IPS DF 6.9 (cell line): ENCODE data around the gene IRF1.

Source experiments
- DNase-seq: peaks from one replicate; pipeline ENCODE4 v3.0.0-alpha.2; 2013; ENCODE audit warnings: low read depth, low spot score
- H3K27ac ChIP-seq: one replicate; pipeline ENCODE4 v1.5.1; 2013; ENCODE audit warnings: low read length, control low read depth
- H3K27me3 ChIP-seq: 2 replicates; pipeline ENCODE4 v1.6.1; 2013; ENCODE audit warnings: mild to moderate bottlenecking, low read length; ENCODE audit not compliant: control insufficient read depth, insufficient read depth
- H3K36me3 ChIP-seq: 2 replicates; pipeline ENCODE4 v1.6.1; 2013; ENCODE audit warnings: low read length; ENCODE audit not compliant: control insufficient read depth, insufficient read depth
- H3K4me1 ChIP-seq: 2 replicates; pipeline ENCODE4 v1.6.1; 2013; ENCODE audit warnings: low read length; ENCODE audit not compliant: control insufficient read depth, insufficient read depth
- H3K4me3 ChIP-seq: 2 replicates; pipeline ENCODE4 v1.5.1; 2013; ENCODE audit warnings: mild to moderate bottlenecking, low read length
- H3K9me3 ChIP-seq: 2 replicates; pipeline ENCODE4 v1.6.1; 2013; ENCODE audit warnings: low read length, inconsistent platforms; ENCODE audit not compliant: control insufficient read depth, insufficient read depth
- WGBS: extraction: QIAGEN DNeasy Blood & Tissue Kit; methylation state at CpG from one replicate; pipeline ENCODE4 v1.1.7; 2013; ENCODE audit warnings: mixed read lengths, missing lambda C conversion rate; ENCODE audit not compliant: insufficient read length, insufficient coverage; 5-methylcytosine and 5-hydroxymethylcytosine counted together

IRF1 gene

DNA sequence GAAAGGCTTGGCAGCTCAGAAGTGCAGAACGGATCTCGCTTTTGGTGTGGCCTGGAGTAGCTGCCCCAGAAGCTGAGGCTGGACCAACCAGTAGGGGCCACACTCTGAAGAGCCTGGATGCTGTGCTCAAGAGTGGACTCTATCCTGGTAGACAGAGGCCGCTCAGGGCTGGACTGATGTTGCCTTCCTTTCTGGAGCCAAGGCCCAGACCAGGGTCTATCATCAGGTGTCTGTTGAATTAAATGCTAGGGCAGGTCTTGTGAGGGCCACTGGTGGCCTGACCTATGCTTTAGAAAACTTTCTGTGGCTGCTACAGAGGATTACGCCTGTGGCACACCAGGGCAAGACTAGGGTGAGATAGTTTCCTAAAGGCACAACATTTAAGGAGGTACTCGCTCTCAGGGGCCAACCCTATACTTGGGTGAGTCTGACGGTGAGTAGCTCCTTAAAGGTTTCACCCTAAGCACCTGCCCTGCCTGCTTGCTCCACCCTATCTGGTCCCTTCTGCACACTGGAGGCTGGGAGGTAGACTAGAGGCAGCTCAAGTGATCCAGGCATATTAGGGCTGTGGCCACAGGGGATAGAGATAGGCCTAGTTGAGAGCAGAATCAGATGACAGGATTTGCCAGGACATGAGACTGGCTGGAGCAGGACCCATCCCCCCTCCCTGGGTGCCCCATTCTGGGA lies 9.8 kb upstream of the IRF1 start:
- Histone ChIP-seq H3K4me1 (no peaks in the 10 kb centered on the region; the same call in 1 of the 2 replicates), H3K27ac (no peak overlapping the region), H3K4me3 (no peak overlapping the region), H3K36me3 (no peaks in the 10 kb centered on the region), H3K9me3 (no peaks in the 10 kb centered on the region), H3K27me3 (no peaks in the 10 kb centered on the region)
- DNase-seq, result no peak
- WGBS, result no CpG with 5 or more reads among the region's 6 CpGs

DNA sequence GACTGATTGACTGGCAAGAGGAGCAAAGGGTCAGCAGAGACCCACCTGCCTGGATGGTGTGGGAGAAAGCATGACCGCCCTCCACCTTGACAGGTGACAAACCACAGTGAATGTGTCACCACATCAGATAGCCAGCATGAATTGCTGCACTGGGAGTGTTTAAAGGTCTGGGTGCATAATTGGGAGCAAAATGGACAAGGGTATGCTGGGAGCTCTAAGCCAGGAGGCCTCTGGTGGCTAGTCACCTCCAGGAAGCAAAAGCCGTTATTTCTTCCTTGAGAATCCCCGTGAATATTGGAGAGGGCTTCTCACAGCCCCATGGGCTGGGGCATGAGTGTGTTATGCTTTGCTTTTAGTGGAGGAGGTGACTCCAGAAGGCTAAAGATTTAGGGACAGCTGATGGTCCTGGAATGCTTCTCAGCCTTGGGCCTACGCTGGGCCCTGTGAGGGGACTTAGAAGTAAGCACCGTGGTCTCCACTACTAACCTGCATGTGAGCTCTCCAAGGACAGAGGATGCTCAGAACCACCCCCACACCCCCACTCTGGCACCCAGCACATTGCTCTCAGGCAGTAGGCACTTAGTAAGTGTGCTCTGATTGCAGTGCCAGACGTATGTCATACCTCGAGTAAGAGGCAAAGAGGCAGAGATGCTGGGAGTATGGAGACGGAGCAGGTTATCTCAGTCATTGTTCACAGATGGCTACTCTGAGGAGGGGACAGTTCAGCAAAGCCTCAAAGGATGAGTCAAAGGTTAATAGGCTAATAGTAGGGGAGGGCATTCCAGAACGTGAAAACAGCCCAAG lies 9.1 kb upstream of the IRF1 start:
- no peaks in the 10 kb centered on the region for H3K27me3 ChIP-seq
- H3K27ac ChIP-seq, result no peak overlapping the region
- H3K36me3 ChIP-seq, result no peaks in the 10 kb centered on the region
- H3K9me3 ChIP-seq, result no peaks in the 10 kb centered on the region
- no peaks in the 10 kb centered on the region; the same call in 1 of the 2 replicates for H3K4me1 ChIP-seq
- no peak overlapping the region for H3K4me3 ChIP-seq
- no peak for DNase-seq
- no CpG with 5 or more reads among the region's 9 CpGs for WGBS

DNA sequence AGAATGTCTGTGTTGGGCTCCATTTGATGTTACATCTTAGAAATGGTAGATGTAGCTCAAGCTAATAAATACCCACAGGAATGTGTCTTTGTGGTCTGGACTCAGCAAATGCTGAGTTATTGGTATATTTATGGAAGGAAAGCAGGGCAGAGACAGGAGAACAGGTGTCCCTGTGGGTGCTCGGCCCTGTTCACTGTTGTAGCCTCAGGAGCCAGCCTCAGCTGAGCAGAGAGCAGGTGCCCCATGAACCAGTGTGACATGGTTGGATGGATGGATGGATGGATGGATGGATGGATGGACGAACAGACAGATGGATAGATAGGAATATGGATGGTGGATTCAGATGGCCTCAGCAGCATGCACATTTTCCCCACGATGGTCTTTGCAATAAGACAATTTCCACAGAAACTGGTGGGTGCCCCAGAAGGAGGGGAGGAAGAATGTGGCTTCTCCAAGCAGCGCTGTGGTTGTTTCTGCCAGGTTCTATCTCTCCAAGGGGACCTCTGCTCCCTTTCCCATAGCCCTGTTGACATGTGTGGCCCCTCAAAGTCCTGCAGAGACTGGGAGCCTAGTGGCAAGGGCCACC lies 8.2 kb upstream of the IRF1 start:
- Histone ChIP-seq H3K36me3 (no peaks in the 10 kb centered on the region), H3K4me1 (no peaks in the 10 kb centered on the region; the same call in 1 of the 2 replicates), H3K4me3 (no peak overlapping the region), H3K27me3 (no peaks in the 10 kb centered on the region), H3K9me3 (no peaks in the 10 kb centered on the region), H3K27ac (no peak overlapping the region)
- WGBS, result no CpG with 5 or more reads among the region's 4 CpGs
- no peak for DNase-seq

DNA sequence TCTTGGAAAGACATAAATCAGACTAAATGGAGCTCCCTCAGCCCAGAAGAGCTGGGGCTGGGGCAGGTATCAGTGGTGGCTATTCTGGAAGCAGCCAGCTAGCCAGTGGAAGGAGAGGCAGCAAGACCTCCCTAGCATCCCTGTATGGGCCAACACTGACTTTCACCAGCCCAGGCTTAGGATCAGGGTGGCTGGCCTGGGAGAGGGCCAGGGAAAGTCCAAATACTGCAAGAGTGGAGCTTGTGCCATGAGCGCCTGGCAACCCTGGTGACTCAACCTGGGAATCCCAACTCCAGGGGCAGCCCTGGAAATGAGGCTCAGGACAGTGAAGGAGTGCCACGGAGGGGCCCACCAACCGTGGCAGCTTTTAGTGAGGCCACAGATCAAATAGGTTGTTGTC lies 7.6 kb upstream of the IRF1 start:
- Histone ChIP-seq H3K4me3 (no peak overlapping the region), H3K9me3 (no peaks in the 10 kb centered on the region), H3K27ac (no peak overlapping the region), H3K36me3 (no peaks in the 10 kb centered on the region), H3K4me1 (no peaks in the 10 kb centered on the region; the same call in 1 of the 2 replicates), H3K27me3 (no peaks in the 10 kb centered on the region)
- no peak for DNase-seq
- WGBS, result no CpG with 5 or more reads among the region's 3 CpGs

DNA sequence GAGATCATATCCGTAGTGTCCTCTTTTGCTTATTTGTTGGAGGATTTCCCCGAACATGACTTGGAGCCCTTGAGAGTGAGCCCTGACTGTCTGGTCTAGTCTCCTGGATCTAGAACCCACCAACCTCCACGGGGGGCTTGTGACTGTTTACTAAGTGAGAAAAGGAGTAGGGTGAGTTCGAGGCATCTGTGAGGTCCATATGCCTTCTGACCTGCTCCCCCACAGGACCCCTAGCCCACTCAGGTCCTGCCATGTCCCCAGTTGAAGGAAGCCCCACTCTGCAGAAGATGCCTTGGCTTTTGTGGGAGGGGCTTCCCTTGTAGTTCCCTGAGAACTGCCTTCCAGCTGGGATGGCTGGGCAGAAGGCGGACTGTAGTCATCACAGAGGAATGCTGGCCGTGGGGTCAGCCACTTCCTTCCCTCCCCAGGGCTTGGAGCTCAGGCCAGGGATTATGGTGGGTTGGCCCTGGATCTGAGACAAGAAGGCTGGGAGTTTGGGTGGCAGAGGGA lies 7.0 kb upstream of the IRF1 start:
- Histone ChIP-seq H3K9me3 (no peaks in the 10 kb centered on the region), H3K4me1 (no peaks in the 10 kb centered on the region; the same call in 1 of the 2 replicates), H3K27me3 (no peaks in the 10 kb centered on the region), H3K27ac (no peak overlapping the region), H3K36me3 (no peaks in the 10 kb centered on the region), H3K4me3 (peak overlapping the region; percentile 76; the same call in 1 of the 2 replicates)
- WGBS, result no CpG with 5 or more reads among the region's 6 CpGs
- no peak for DNase-seq

DNA sequence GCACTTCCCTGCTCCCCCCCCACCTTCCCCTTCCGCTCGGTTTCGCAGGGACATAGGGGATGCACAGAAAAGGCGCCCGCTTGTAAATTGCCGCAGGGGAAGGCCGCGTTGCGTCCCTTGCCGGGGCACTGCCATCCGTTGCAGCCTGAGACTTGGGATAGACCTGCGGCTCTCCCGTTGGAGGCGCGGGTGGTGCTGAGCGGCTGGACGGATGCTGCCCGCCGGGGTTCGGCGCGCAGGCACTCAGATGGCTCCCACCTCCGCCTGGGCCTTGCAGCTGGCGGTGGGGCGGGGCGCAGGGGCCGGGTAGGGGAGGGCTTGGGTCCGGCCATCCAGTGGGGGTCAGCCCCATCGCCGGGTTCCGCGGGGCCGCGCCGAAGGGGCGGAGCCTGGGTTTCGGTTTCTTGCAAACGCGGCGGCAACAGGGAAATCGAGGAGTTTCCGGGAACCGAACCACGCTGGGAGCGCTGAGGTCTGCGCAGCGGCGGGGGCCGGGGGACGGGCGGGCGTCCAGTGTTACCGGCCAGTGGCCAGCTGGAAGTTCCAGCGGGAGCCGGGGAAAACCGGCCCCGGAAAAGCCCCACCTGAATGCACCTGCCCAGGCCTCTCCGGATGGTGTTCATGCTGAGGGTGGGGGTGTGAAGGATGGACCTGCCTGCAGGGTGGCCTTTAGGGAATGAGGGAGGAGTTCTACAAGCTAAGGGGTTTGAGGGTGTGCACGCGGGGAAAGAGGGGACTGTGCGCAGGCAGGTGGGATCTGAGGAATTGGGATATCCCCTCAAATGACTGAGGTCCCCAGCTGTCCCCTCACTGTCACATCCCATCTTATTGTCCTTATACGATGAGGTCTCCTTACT lies 6.3 kb upstream of the IRF1 start:
- H3K9me3 ChIP-seq, result no peaks in the 10 kb centered on the region
- peak; percentile 63 for DNase-seq

DNA sequence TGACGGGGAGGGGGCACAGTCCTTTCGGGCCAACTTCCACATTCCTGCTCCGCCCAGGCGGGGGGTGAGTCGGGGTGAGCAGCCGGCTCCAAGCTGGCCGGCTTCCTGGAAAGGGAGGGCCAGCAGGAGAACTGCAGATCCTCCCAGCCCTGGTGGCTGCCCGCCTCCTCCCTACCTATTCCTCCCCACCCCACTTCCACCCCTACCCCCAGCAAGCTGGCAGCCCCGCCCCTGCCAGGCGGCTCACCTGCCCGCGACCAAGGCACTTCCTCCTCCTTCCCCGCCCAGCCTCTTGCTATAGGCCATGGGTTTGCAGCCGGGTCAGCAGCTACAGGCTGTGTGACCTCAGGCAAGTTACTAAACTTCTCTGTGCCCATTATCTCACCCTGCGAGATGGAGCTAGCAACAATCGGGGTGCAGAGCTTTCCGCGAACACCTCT lies 5.6 kb upstream of the IRF1 start:
- H3K27ac ChIP-seq, result no peak overlapping the region
- peak overlapping the region; percentile 76 for H3K4me3 ChIP-seq
- no CpG with 5 or more reads among the region's 18 CpGs for WGBS
- peak; percentile 66 for DNase-seq
- H3K4me1 ChIP-seq, result peaks cover 8% of the 10 kb centered on the region; the same call in 1 of the 2 replicates
- H3K36me3 ChIP-seq, result no peaks in the 10 kb centered on the region
- no peaks in the 10 kb centered on the region for H3K27me3 ChIP-seq
- no peaks in the 10 kb centered on the region for H3K9me3 ChIP-seq

More for the DNA sequence above, 6.3 kb upstream of the IRF1 start:
- Histone ChIP-seq H3K27me3 (no peaks in the 10 kb centered on the region), H3K4me1 (peaks cover 3% of the 10 kb centered on the region; the same call in 1 of the 2 replicates), H3K27ac (no peak overlapping the region), H3K4me3 (peak overlapping the region; percentile 76), H3K36me3 (no peaks in the 10 kb centered on the region)
- no CpG with 5 or more reads among the region's 62 CpGs for WGBS

DNA sequence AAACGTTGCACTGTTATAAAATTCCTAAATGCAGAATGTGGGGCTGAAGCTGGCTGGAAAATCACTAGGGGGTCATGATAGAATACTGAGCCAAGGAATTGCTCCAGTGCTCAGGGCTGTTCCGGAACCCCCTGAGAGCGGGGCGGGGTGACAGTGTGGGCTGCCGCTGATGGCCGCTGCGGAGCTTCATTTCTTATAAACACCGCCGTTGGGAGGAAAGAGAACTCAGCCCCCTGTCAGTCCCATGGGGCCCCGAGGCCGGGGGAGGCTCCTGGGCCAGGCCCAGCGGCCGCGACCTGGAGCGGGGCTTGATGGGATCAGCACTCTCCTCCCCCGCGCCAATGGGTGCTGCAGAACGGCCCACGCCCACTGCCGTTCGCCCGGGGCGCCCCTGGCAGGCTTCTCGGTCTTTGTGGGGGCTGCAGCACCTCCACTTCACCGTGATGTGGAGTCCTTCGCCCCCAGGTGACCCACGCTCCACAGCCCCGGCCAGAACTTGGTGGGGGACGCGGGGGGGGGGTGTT lies 5.2 kb upstream of the IRF1 start:
- H3K9me3 ChIP-seq, result no peaks in the 10 kb centered on the region
- no CpG with 5 or more reads among the region's 30 CpGs for WGBS
- no peaks in the 10 kb centered on the region for H3K36me3 ChIP-seq
- H3K27ac ChIP-seq, result no peak overlapping the region
- H3K27me3 ChIP-seq, result no peaks in the 10 kb centered on the region
- peaks cover 9% of the 10 kb centered on the region; the same call in 1 of the 2 replicates for H3K4me1 ChIP-seq
- DNase-seq, result no peak
- peak overlapping the region; percentile 76 for H3K4me3 ChIP-seq

DNA sequence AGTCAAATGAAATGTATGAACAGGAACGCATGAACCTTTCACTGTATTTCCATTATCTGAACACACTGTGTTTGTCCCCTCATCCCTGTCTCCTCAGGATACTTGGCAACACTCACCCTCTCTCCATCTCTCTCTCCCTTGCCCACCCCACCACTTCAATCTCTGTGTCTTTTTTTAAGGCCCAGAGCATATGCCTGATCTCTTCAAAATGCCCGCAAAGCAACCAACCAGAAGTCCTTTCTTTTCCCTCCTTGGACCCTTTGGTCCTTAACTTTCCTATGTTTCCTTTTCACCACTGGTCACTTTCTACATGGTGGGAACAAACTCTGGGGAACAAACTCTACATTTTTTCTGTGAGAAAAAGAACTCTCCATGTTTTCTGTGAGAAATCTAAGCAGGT lies 3.2 kb upstream of the IRF1 start:
- Histone ChIP-seq H3K27ac (no peak overlapping the region), H3K36me3 (no peaks in the 10 kb centered on the region), H3K4me1 (peaks cover 13% of the 10 kb centered on the region; the same call in 1 of the 2 replicates), H3K27me3 (no peaks in the 10 kb centered on the region), H3K4me3 (no peak overlapping the region), H3K9me3 (no peaks in the 10 kb centered on the region)
- DNase-seq, result no peak
- no CpG with 5 or more reads among the region's 2 CpGs for WGBS
